Activated effector memory CD4-positive, alpha-beta T cell treated with anti-CD3 and anti-CD28 coated beads, Interleukin-2, amount 50 U/mL, for 16 hours (primary cell): ENCODE data around the gene REEP2.
A peak's percentile ranks its signal among the peaks of the same experiment; 100 is the strongest.
"Not testable (repeated sequence)": the region's sequence is repeated elsewhere in the genome, so short reads cannot be mapped to it uniquely, and the experiment has no call there.

ENCODE experiments used
- DNase-seq: peaks from one replicate; pipeline ENCODE4 v3.0.0-alpha.2; 2020

REEP2 gene

GRCh38 chr5:138438724-138439476, at the start of gene REEP2:
Gene REEP2, plus strand, starts transcription at chr5:138439057. Its CDS starts 152 bp downstream, at chr5:138439209.
- DNase-seq, result peak; percentile 88

GRCh38 chr5:138389332-138389731, 49.5 kb upstream of the REEP2 start:
- no peak for DNase-seq

GRCh38 chr5:138389911-138390310, 48.9 kb upstream of the REEP2 start:
- DNase-seq, result not testable (repeated sequence)

- DNase-seq, result no peak
Observed at GRCh38 chr5:138391859-138392386, 46.9 kb upstream of the REEP2 start.

- DNase-seq, result no peak
Observed at GRCh38 chr5:138402640-138403039, 36.2 kb upstream of the REEP2 start.

GRCh38 chr5:138408023-138408422, 30.8 kb upstream of the REEP2 start:
- peak; percentile 67 for DNase-seq

GRCh38 chr5:138410996-138411640, 27.7 kb upstream of the REEP2 start:
- not testable (repeated sequence) for DNase-seq

- no peak for DNase-seq
Observed at GRCh38 chr5:138418444-138418843, 20.4 kb upstream of the REEP2 start.

- DNase-seq, result no peak
Observed at GRCh38 chr5:138425079-138425478, 13.8 kb upstream of the REEP2 start.

- DNase-seq, result no peak
Observed at GRCh38 chr5:138435943-138436342, 2.9 kb upstream of the REEP2 start.

GRCh38 chr5:138438003-138438723, 694 bp upstream of the REEP2 start:
- no peak for DNase-seq

GRCh38 chr5:138439477-138440158, 761 bp downstream of the REEP2 start:
- no peak for DNase-seq

- DNase-seq, result no peak
Observed at GRCh38 chr5:138440159-138441073, 1.6 kb downstream of the REEP2 start.

- DNase-seq, result no peak
Observed at GRCh38 chr5:138441221-138441620, 2.4 kb downstream of the REEP2 start.

GRCh38 chr5:138444078-138444773, 5.4 kb downstream of the REEP2 start:
- DNase-seq, result no peak

- DNase-seq, result no peak
Observed at GRCh38 chr5:138444774-138445546, 6.1 kb downstream of the REEP2 start.

- DNase-seq, result no peak
Observed at GRCh38 chr5:138445547-138446271, 6.9 kb downstream of the REEP2 start.

- DNase-seq, result no peak
Observed at GRCh38 chr5:138448070-138448469, 9.2 kb downstream of the REEP2 start.
